GM23338 (cell line): ENCODE measurements around the gene CHST15. TPM values are rescaled to one million over a fixed set of nuclear protein-coding genes. Genes with fewer than 3 reads are reported as not detected.

Experiments used
- ATAC-seq: fragments of 200-7000 bp; cut with Tn5 transposase; 3 replicates; pipeline ENCODE4 v1.9.1; 2020
- DNase-seq: peaks from one replicate; pipeline ENCODE4 v3.0.0-alpha.2; 2015; ENCODE audit warnings: low spot score
- H2AFZ ChIP-seq: fragments of 200-600 bp; sonication (generic); 2 replicates; pipeline ENCODE4 v1.8.0; 2016; ENCODE audit warnings: antibody characterized with exemption, mild to moderate bottlenecking, moderate library complexity
- H3F3A ChIP-seq: fragments of 200-600 bp; sonication (generic); replicated peaks from 2 replicates; pipeline ENCODE4 v1.8.0; 2017; ENCODE audit warnings: antibody characterized with exemption, mixed run types, low read depth
- H3K27ac ChIP-seq: fragments of 200-600 bp; sonication (generic); 2 replicates; pipeline ENCODE4 v1.6.1; 2016; ENCODE audit warnings: low read depth
- H3K27me3 ChIP-seq: fragments of 200-600 bp; sonication (generic); 2 replicates; pipeline ENCODE4 v1.8.0; 2016; ENCODE audit warnings: mild to moderate bottlenecking, mixed run types, moderate library complexity; ENCODE audit not compliant: insufficient read depth
- H3K36me3 ChIP-seq: fragments of 200-600 bp; sonication (generic); 2 replicates; pipeline ENCODE4 v1.8.0; 2016; ENCODE audit warnings: mild to moderate bottlenecking; ENCODE audit not compliant: insufficient read depth
- H3K4me1 ChIP-seq: fragments of 200-600 bp; sonication (generic); 2 replicates; pipeline ENCODE4 v1.8.0; 2016; ENCODE audit warnings: mild to moderate bottlenecking, moderate library complexity; ENCODE audit not compliant: insufficient read depth
- H3K4me2 ChIP-seq: fragments of 200-600 bp; sonication (generic); 2 replicates; pipeline ENCODE4 v1.7.1; 2017; ENCODE audit warnings: mixed run types
- H3K4me3 ChIP-seq: fragments of 200-600 bp; sonication (generic); 2 replicates; pipeline ENCODE4 v1.6.1; 2016; ENCODE audit warnings: mixed run types
- H3K79me2 ChIP-seq: fragments of 200-600 bp; sonication (generic); replicated peaks from 2 replicates; pipeline ENCODE4 v1.8.0; 2017; ENCODE audit warnings: mild to moderate bottlenecking; ENCODE audit not compliant: insufficient read depth
- H3K9me2 ChIP-seq: fragments of 200-600 bp; sonication (generic); 2 replicates; pipeline ENCODE4 v1.8.0; 2017; ENCODE audit not compliant: insufficient read depth
- H4K20me1 ChIP-seq: fragments of 200-600 bp; sonication (generic); replicated peaks from 2 replicates; pipeline ENCODE4 v1.8.0; 2017; ENCODE audit warnings: mild to moderate bottlenecking; ENCODE audit not compliant: insufficient read depth
- H3K27ac Mint-ChIP-seq: 2 replicates; pipeline ENCODE4 v1.8.0; 2020; ENCODE audit warnings: inconsistent platforms, mild to moderate bottlenecking, moderate library complexity, mixed read lengths
- H3K27me3 Mint-ChIP-seq: 3 replicates; pipeline ENCODE4 v1.8.0; 2022; ENCODE audit warnings: low read depth, mild to moderate bottlenecking, moderate library complexity, mixed read lengths, inconsistent platforms; ENCODE audit not compliant: insufficient read depth, poor library complexity
- H3K36me3 Mint-ChIP-seq: 3 replicates; pipeline ENCODE4 v1.8.0; 2021; ENCODE audit warnings: low read depth, mild to moderate bottlenecking, inconsistent platforms, moderate library complexity, mixed read lengths
- H3K4me1 Mint-ChIP-seq: 3 replicates; pipeline ENCODE4 v1.8.0; 2020; ENCODE audit warnings: mild to moderate bottlenecking, inconsistent platforms, mixed read lengths
- H3K4me3 Mint-ChIP-seq: 3 replicates; pipeline ENCODE4 v1.8.0; 2021; ENCODE audit warnings: moderate library complexity, mild to moderate bottlenecking, inconsistent platforms, mixed read lengths
- H3K9me3 Mint-ChIP-seq: 3 replicates; pipeline ENCODE4 v1.8.0; 2020; ENCODE audit warnings: moderate library complexity, mild to moderate bottlenecking, inconsistent platforms, mixed read lengths
- EZH2phosphoT487 ChIP-seq: fragments of 200-600 bp; sonication (generic); IDR thresholded peaks from one replicate; pipeline ENCODE4 v1.8.1; 2018; ENCODE audit warnings: antibody characterized with exemption; ENCODE audit not compliant: unreplicated experiment
- POLR2AphosphoS5 ChIP-seq: IDR thresholded peaks from 2 replicates; pipeline ENCODE4 v1.6.1; 2016; ENCODE audit warnings: antibody characterized with exemption, low read depth
- ZNF462 ChIP-seq: fragments of 250-450 bp; sonication (Bioruptor Pico); IDR thresholded peaks from 2 replicates; pipeline ENCODE4 v1.5.0; 2020; ENCODE audit warnings: mild to moderate bottlenecking, moderate library complexity
- polyA plus RNA-seq: library from polyadenylated mRNA; unstranded; fragments of >200 nt; fragmentation: Nextera tagmentation; extraction: Ambion mirVana; gene quantifications from 2 replicates; pipeline ENCODE4 v1.2.1, GENCODE V29; 2016
- total RNA-seq: library from RNA; depleted of rRNA; stranded (reverse); fragments of >200 nt; shearing (Covaris generic); gene quantifications from 2 replicates; pipeline ENCODE4 v1.2.3, GENCODE V29; 2014
- TF ChIP-seq, protein P1 (sequence below), 2 experiments: fragments of 200-600 bp in 1 of 2; sonication (generic) in 1 of 2; conservative IDR thresholded peaks; 2 replicates each; pipeline versions ENCODE4 v1.5.1 to v1.6.1; 2016 to 2017; ENCODE audit warnings: antibody characterized with exemption in 2 of 2, low read depth in 2 of 2, mild to moderate bottlenecking in 2 of 2, moderate library complexity in 1 of 2

Gene CHST15
- total and polyA plus RNA-seq, 2 experiments from 2014 or later, result 2.6 to 11.2 TPM

- Histone ChIP-seq H3K79me2 (0 out of 2 replicates have a peak, but pooled peaks cover 3% of the 10 kb centered on the region), H3K4me3 (no peak overlapping the region), H3K4me1 (peaks cover 16% of the 10 kb centered on the region), H2AFZ (no peak overlapping the region), H3K9me2 (no peaks in the 10 kb centered on the region; the same call in 1 of the 2 replicates), H3F3A (no peaks in the 10 kb centered on the region), H3K36me3 (no peaks in the 10 kb centered on the region), H3K27me3 (no peaks in the 10 kb centered on the region), H3K27ac (no peak overlapping the region), H4K20me1 (no peaks in the 10 kb centered on the region), H3K4me2 (no peak overlapping the region)
- H3K4me1 Mint-ChIP-seq, result peaks cover 28% of the 10 kb centered on the region
- no peak for ATAC-seq
- no peaks in the 10 kb centered on the region for H3K36me3 Mint-ChIP-seq
- no peak overlapping the region for H3K27ac Mint-ChIP-seq
- DNase-seq, result no peak
- peaks cover 4% of the 10 kb centered on the region for H3K27me3 Mint-ChIP-seq
- no peaks in the 10 kb centered on the region for H3K9me3 Mint-ChIP-seq
- H3K4me3 Mint-ChIP-seq, result no peak overlapping the region
- TF ChIP-seq ZNF462 (CRISPR knock-in tag) (no peak), POLR2AphosphoS5 (no peak)
Measured at GRCh38 chr10:124058346-124059003, 34.9 kb downstream of the CHST15 start.

DNA sequence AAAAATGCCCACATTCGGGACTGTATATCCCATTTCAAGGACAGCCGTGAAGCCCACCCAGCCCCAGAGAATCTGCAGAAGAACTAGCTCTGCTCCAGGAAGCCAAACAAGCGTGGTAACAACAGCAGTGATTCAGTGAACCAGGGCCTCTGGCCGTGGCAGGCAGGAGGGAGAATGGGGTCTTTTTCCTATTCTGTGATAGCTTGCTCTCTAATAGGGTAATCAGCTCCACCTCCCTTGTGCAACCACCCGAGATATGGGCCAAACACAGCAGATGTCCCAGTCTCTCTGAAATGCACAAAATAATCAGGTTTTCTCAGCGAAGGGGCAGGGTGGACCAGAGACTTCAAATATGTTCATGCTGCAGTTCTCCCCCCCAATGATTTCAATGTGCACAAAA, 35.8 kb downstream of the CHST15 start:
- no peak overlapping the region for H3K4me3 Mint-ChIP-seq
- Histone ChIP-seq H3K36me3 (no peaks in the 10 kb centered on the region), H2AFZ (no peak overlapping the region), H3K79me2 (0 out of 2 replicates have a peak, but pooled peaks cover 3% of the 10 kb centered on the region), H3K4me1 (peaks cover 20% of the 10 kb centered on the region), H3K9me2 (no peaks in the 10 kb centered on the region; the same call in 1 of the 2 replicates), H3K4me3 (no peak overlapping the region), H4K20me1 (no peaks in the 10 kb centered on the region), H3F3A (no peaks in the 10 kb centered on the region), H3K4me2 (no peak overlapping the region), H3K27me3 (no peaks in the 10 kb centered on the region), H3K27ac (no peak overlapping the region)
- DNase-seq (no peak), ATAC-seq (no peak)
- H3K27me3 Mint-ChIP-seq, result peaks cover 6% of the 10 kb centered on the region
- H3K27ac Mint-ChIP-seq, result peak overlapping the region; percentile 47; the same call in 1 of the 2 replicates
- H3K36me3 Mint-ChIP-seq, result no peaks in the 10 kb centered on the region
- no peaks in the 10 kb centered on the region for H3K9me3 Mint-ChIP-seq
- H3K4me1 Mint-ChIP-seq, result peaks cover 31% of the 10 kb centered on the region
- TF ChIP-seq, protein P1, sequence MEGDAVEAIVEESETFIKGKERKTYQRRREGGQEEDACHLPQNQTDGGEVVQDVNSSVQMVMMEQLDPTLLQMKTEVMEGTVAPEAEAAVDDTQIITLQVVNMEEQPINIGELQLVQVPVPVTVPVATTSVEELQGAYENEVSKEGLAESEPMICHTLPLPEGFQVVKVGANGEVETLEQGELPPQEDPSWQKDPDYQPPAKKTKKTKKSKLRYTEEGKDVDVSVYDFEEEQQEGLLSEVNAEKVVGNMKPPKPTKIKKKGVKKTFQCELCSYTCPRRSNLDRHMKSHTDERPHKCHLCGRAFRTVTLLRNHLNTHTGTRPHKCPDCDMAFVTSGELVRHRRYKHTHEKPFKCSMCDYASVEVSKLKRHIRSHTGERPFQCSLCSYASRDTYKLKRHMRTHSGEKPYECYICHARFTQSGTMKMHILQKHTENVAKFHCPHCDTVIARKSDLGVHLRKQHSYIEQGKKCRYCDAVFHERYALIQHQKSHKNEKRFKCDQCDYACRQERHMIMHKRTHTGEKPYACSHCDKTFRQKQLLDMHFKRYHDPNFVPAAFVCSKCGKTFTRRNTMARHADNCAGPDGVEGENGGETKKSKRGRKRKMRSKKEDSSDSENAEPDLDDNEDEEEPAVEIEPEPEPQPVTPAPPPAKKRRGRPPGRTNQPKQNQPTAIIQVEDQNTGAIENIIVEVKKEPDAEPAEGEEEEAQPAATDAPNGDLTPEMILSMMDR (conservative IDR thresholded peaks at IDR 0.05; ENCODE audit: low read depth in 2 of 2), result no peak
- no peak for TF ChIP-seq EZH2phosphoT487
